Panc1 (cell line): ENCODE measurements around the gene OFD1.

Experiments
- CTCF ChIP-seq: fragments of 450-650 bp; IDR thresholded peaks from 2 replicates; pipeline ENCODE4 v1.5.1; 2017; ENCODE audit warnings: mild to moderate bottlenecking
- POLR2AphosphoS5 ChIP-seq: IDR thresholded peaks from 2 replicates; pipeline ENCODE4 v1.6.1; 2012; ENCODE audit warnings: mild to moderate bottlenecking, low read depth, low read length, moderate library complexity
- REST ChIP-seq, 2 experiments: IDR thresholded peaks; 2 replicates each; pipeline ENCODE4 v1.6.1; 2011 to 2012; ENCODE audit warnings: low read depth in 2 of 2, control low read depth in 1 of 2, low read length in 1 of 2, mild to moderate bottlenecking in 1 of 2, moderate library complexity in 1 of 2; ENCODE audit not compliant: insufficient read depth in 1 of 2
- SIN3A ChIP-seq: IDR thresholded peaks from 2 replicates; pipeline ENCODE4 v1.6.1; 2012; ENCODE audit warnings: low read depth, mild to moderate bottlenecking, low read length, moderate library complexity, borderline replicate concordance; ENCODE audit not compliant: insufficient read depth
- TCF7L2 ChIP-seq: IDR thresholded peaks from 2 replicates; pipeline ENCODE4 v1.6.1; 2011; ENCODE audit warnings: mild to moderate bottlenecking, low read depth, low read length, inconsistent platforms

DNA sequence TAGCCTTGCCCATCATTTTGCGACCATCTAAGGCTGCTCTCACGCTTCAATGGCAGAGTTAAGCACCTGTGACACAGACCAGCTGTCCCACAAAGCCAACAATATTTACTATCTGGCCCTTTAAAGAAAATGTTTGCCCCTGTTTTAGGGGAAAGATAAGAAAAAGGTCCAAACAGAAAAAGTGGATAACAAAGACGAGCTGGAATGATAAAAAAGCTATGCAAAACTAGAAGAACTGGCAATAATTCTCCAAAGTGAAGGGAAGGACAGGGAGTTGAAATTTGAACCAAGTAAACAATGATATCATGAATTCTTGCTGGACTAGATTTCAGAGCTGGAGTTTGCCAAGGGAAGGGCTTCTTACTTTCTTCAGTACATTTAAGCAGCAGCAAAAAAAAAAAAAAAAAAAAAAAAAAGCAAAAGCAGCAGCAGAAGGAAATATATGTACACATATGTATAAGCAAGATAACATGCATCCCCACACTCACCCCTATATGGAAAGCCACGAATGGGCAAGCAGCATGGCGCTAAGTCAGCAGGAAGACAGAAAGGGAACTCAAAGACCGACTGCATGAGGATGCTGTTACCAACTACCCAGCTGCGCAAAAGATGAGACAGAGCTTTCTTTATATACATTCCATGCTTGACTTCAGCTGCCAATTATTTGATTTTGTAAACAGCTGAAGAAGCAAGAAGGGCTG is 12.6 kb upstream of the OFD1 start:
- TF ChIP-seq CTCF (no peak), REST (IDR thresholded peaks at IDR 0.05; ENCODE audit: insufficient read depth in 1 of 2, low read depth in 2 of 2, low read length in 1 of 2) (no peak), SIN3A (no peak), POLR2AphosphoS5 (no peak), TCF7L2 (no peak)
